22Rv1 (cell line): ENCODE measurements around the gene PARD3B.

Experiments used
- ZFX ChIP-seq: fragments of 450-650 bp; IDR thresholded peaks from 2 replicates; pipeline ENCODE4 v1.6.1; 2017; ENCODE audit warnings: antibody characterized with exemption, borderline replicate concordance
- TF ChIP-seq, protein P1 (sequence below): fragments of 450-650 bp; IDR thresholded peaks from 2 replicates; pipeline ENCODE4 v1.5.1; 2017; ENCODE audit warnings: mild to moderate bottlenecking

GRCh38 chr2:204673877-204674276, 128.6 kb downstream of the PARD3B start:
- TF ChIP-seq, protein P1, sequence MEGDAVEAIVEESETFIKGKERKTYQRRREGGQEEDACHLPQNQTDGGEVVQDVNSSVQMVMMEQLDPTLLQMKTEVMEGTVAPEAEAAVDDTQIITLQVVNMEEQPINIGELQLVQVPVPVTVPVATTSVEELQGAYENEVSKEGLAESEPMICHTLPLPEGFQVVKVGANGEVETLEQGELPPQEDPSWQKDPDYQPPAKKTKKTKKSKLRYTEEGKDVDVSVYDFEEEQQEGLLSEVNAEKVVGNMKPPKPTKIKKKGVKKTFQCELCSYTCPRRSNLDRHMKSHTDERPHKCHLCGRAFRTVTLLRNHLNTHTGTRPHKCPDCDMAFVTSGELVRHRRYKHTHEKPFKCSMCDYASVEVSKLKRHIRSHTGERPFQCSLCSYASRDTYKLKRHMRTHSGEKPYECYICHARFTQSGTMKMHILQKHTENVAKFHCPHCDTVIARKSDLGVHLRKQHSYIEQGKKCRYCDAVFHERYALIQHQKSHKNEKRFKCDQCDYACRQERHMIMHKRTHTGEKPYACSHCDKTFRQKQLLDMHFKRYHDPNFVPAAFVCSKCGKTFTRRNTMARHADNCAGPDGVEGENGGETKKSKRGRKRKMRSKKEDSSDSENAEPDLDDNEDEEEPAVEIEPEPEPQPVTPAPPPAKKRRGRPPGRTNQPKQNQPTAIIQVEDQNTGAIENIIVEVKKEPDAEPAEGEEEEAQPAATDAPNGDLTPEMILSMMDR = no peak
- TF ChIP-seq ZFX = no peak
